Ascending aorta (tissue), 2 donors: Measurements from ENCODE around the gene DZIP3. TPM values are rescaled to one million over a fixed set of nuclear protein-coding genes. Genes with fewer than 3 reads are reported as not detected.

Experiments used
- DNase-seq, 2 donors: peaks; one replicate each; pipeline ENCODE4 v3.0.0-alpha.2; 2019; ENCODE audit warnings: low spot score in 2 of 2
- H3K27ac ChIP-seq, 2 donors: fragments of 200-600 bp; sonication (generic); one replicate each; pipeline ENCODE4 v1.5.1; 2016 to 2017; ENCODE audit warnings: mild to moderate bottlenecking in 1 of 2
- H3K27me3 ChIP-seq: fragments of 200-600 bp; sonication (generic); one replicate; pipeline ENCODE4 v1.5.1; 2017
- H3K36me3 ChIP-seq, 2 donors: fragments of 200-600 bp; sonication (generic); one replicate each; pipeline ENCODE4 v1.5.1; 2016
- H3K4me1 ChIP-seq, 2 donors: fragments of 200-600 bp; sonication (generic); one replicate each; pipeline ENCODE4 v1.5.1; 2016 to 2017; ENCODE audit warnings: mild to moderate bottlenecking in 1 of 2
- H3K4me3 ChIP-seq, 2 donors: fragments of 200-600 bp; sonication (generic); one replicate each; pipeline ENCODE4 v1.5.1; 2016 to 2017; ENCODE audit warnings: mild to moderate bottlenecking in 1 of 2
- H3K9me3 ChIP-seq, 2 donors: fragments of 200-600 bp; sonication (generic); one replicate each; pipeline ENCODE4 v1.5.1; 2016
- CTCF ChIP-seq, 3 experiments: fragments of 200-600 bp in 2 of 3; fragments of 450-650 bp in 1 of 3; sonication (generic) in 2 of 3; IDR thresholded peaks; one replicate each; pipeline ENCODE4 v1.5.1; 2016 to 2019; ENCODE audit warnings: antibody characterized with exemption in 3 of 3, mild to moderate bottlenecking in 1 of 3, moderate library complexity in 1 of 3
- intact Hi-C: fragments of 100-400 bp; cut with DNase I; formaldehyde crosslinking; loops from one replicate; pipeline ENCODE4 v1.15.1; 2023
- total RNA-seq: library from RNA; depleted of rRNA; stranded (reverse); fragments of >200 nt; gene quantifications from one replicate; pipeline ENCODE4 v1.1.0, GENCODE V29; 2016

The DZIP3 gene
- total RNA-seq, 1 donor from 2014 or later = 7.0 TPM

GRCh38 chr3:108742929-108743328 lies 153.4 kb downstream of the DZIP3 start:
- Histone ChIP-seq H3K36me3 (no peaks in the 10 kb centered on the region), H3K27ac (no peak overlapping the region), H3K27me3 (no peaks in the 10 kb centered on the region), H3K4me3 (no peak overlapping the region), H3K9me3 (no peaks in the 10 kb centered on the region), H3K4me1 (no peaks in the 10 kb centered on the region)
- no peak for TF ChIP-seq CTCF (IDR thresholded peaks at IDR 0.05)
- no peak for DNase-seq
- intact Hi-C loops = no loop called here

Other genes with a start within 250 kb of the DZIP3 start
- gene MYH15, start 79.1 kb upstream of the DZIP3 start, total RNA-seq = not detected
- gene CIP2A, start 284 bp upstream of the DZIP3 start, total RNA-seq = not detected
- gene RETNLB, start 167.7 kb downstream of the DZIP3 start, total RNA-seq = not detected
- gene TRAT1, start 233.1 kb downstream of the DZIP3 start, total RNA-seq = 3.7 TPM